AG08395 (cell line): Measurements from ENCODE around the gene CNTN6.
"Not testable (repeated sequence)": the region's sequence is repeated elsewhere in the genome, so short reads cannot be mapped to it uniquely, and the experiment has no call there.

Source experiments
- DNase-seq: peaks from one replicate; pipeline ENCODE4 v3.0.0; 2012; ENCODE audit warnings: mixed read lengths, low spot score

Gene CNTN6

GRCh38 chr3:1287815-1288214, 195.0 kb downstream of the CNTN6 start:
- no peak for DNase-seq

- DNase-seq, result no peak
These were observed 196.1 kb downstream of the CNTN6 start for GRCh38 chr3:1288805-1289494.

- DNase-seq, result no peak
These were observed 199.8 kb downstream of the CNTN6 start for GRCh38 chr3:1292571-1293071.

- no peak for DNase-seq
These were observed 201.8 kb downstream of the CNTN6 start for GRCh38 chr3:1294586-1294985.

- DNase-seq, result no peak
These were observed 225.6 kb downstream of the CNTN6 start for GRCh38 chr3:1318296-1319005.

- no peak for DNase-seq
These were observed 233.7 kb downstream of the CNTN6 start for GRCh38 chr3:1326546-1326945.

GRCh38 chr3:1330107-1330506, 237.3 kb downstream of the CNTN6 start:
- no peak for DNase-seq

- DNase-seq, result no peak
These were observed 253.6 kb downstream of the CNTN6 start for GRCh38 chr3:1346386-1346785.

GRCh38 chr3:1348547-1348946, 255.7 kb downstream of the CNTN6 start:
- DNase-seq, result no peak

- DNase-seq, result no peak
These were observed 258.1 kb downstream of the CNTN6 start for GRCh38 chr3:1350885-1351284.

GRCh38 chr3:1355691-1356090, 262.9 kb downstream of the CNTN6 start:
- DNase-seq, result no peak

GRCh38 chr3:1356101-1356500, 263.3 kb downstream of the CNTN6 start:
- DNase-seq, result no peak

- DNase-seq, result no peak
These were observed 272.7 kb downstream of the CNTN6 start for GRCh38 chr3:1365528-1365927.

- no peak for DNase-seq
These were observed 281.6 kb downstream of the CNTN6 start for GRCh38 chr3:1374471-1374870.

- DNase-seq, result no peak
These were observed 282.3 kb downstream of the CNTN6 start for GRCh38 chr3:1375145-1375544.

GRCh38 chr3:1380926-1381646, 288.3 kb downstream of the CNTN6 start:
- no peak for DNase-seq

- DNase-seq, result no peak
These were observed 288.8 kb downstream of the CNTN6 start for GRCh38 chr3:1381647-1382036.

- not testable (repeated sequence) for DNase-seq
These were observed 294.6 kb downstream of the CNTN6 start for GRCh38 chr3:1387396-1387905.

- DNase-seq, result no peak
These were observed 301.4 kb downstream of the CNTN6 start for GRCh38 chr3:1394188-1394587.

GRCh38 chr3:1400571-1400970, 307.7 kb downstream of the CNTN6 start:
- DNase-seq, result no peak

GRCh38 chr3:1404270-1404962, 311.6 kb downstream of the CNTN6 start:
- DNase-seq, result no peak

- DNase-seq, result no peak
These were observed 313.4 kb downstream of the CNTN6 start for GRCh38 chr3:1406250-1406649.
